GM12864 (cell line): ENCODE measurements around the gene PHF21A.

Experiments used
- DNase-seq: peaks from one replicate; pipeline ENCODE4 v3.0.0-alpha.2; 2011; ENCODE audit warnings: low read depth
- H3K4me3 ChIP-seq: 2 replicates; pipeline ENCODE4 v1.5.1; 2011; ENCODE audit warnings: mild to moderate bottlenecking, low read depth, low read length, control low read depth
- CTCF ChIP-seq: IDR thresholded peaks from 2 replicates; pipeline ENCODE4 v1.5.1; 2011; ENCODE audit warnings: low read depth, mild to moderate bottlenecking, moderate library complexity, low read length, control low read depth, inconsistent platforms; ENCODE audit errors: missing control alignments

Gene PHF21A

GRCh38 chr11:45894555-45895247, 226.6 kb downstream of the PHF21A start:
- TF ChIP-seq CTCF = no peak
- H3K4me3 ChIP-seq = no peak overlapping the region
- no peak for DNase-seq

- TF ChIP-seq CTCF = no peak
Measured at GRCh38 chr11:45892856-45893255, 228.4 kb downstream of the PHF21A start.

GRCh38 chr11:45890886-45891550, 230.2 kb downstream of the PHF21A start:
- no peak for TF ChIP-seq CTCF
- no peak overlapping the region for H3K4me3 ChIP-seq
- DNase-seq = no peak

More at GRCh38 chr11:45892856-45893255, 228.4 kb downstream of the PHF21A start:
- DNase-seq = no peak
- H3K4me3 ChIP-seq = no peak overlapping the region

GRCh38 chr11:45889966-45890365, 231.3 kb downstream of the PHF21A start:
- no peak for DNase-seq
- TF ChIP-seq CTCF = no peak
- no peak overlapping the region for H3K4me3 ChIP-seq

- no peak for TF ChIP-seq CTCF
- DNase-seq = no peak
Measured at GRCh38 chr11:45889555-45889954, 231.7 kb downstream of the PHF21A start.

GRCh38 chr11:45887587-45887986, 233.7 kb downstream of the PHF21A start:
- no peak for DNase-seq
- no peak overlapping the region for H3K4me3 ChIP-seq
- no peak for TF ChIP-seq CTCF

More at GRCh38 chr11:45889555-45889954, 231.7 kb downstream of the PHF21A start:
- no peak overlapping the region for H3K4me3 ChIP-seq
